KOPT-K1 (cell line): Measurements from ENCODE around the gene ETV3.
"Not testable (repeated sequence)": the region's sequence is repeated elsewhere in the genome, so short reads cannot be mapped to it uniquely, and the experiment has no call there.

Experiments used
- H3K27ac ChIP-seq: fragments of 200-600 bp; sonication (generic); 2 replicates; pipeline ENCODE4 v1.5.1; 2016; ENCODE audit warnings: antibody characterized with exemption, mild to moderate bottlenecking, low read depth, low read length; ENCODE audit not compliant: poor library complexity, severe bottlenecking
- H3K36me3 ChIP-seq: fragments of 200-600 bp; sonication (generic); 2 replicates; pipeline ENCODE4 v1.5.1; 2017; ENCODE audit warnings: antibody characterized with exemption, mild to moderate bottlenecking, low read length, moderate library complexity; ENCODE audit not compliant: insufficient read depth
- H3K9me3 ChIP-seq: fragments of 200-600 bp; sonication (generic); 2 replicates; pipeline ENCODE4 v1.5.1; 2017; ENCODE audit warnings: antibody characterized with exemption, low read length, mild to moderate bottlenecking; ENCODE audit not compliant: insufficient read depth, poor library complexity, severe bottlenecking

ETV3 gene

DNA sequence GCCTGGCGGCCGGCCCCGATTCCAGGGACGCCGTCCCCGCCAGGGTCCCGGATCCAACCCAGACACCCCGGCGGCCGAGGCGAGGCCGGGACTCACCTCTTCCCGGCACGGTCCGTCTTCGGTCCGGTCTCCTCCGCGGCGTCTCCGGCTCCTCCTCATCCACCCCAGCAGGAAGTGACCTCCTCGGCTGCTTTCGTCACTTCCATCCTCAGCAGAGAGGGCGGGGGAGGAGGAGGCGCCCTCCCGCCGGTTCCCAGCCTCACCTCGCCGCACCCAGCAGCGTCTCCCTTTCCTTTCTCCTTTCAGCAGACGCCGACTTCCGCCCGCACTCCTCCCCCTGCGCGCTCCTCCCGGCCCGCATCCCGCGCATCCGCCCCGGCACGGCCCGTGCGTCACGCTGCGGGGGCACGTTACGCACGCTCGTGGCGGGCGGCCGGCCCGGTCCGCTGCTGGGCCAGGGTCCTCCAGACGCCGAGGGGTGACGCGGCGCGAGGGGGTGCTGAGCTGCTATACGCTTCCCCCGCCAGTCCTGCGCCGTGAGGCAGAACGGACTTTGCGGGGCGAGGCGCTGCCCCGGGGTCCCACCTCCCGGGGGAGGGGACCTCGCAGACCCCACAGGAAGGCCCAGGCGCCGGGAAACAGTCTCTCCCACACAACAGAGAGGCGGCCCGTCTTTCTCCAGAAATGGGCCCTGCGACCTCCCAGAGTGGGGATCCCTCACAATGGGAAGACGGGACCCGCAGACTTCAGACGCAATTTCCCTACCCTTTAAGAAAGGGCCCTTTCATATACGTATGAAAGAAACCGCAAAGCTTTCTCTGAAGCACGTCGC lies at the start of gene ETV3:
Gene ETV3 (minus strand): TSS at position 176 of the 832 bp plus-strand sequence. CDS start 2,043 bp downstream, outside the sequence.
- Histone ChIP-seq H3K36me3 (peaks cover 24% of the 10 kb centered on the region), H3K27ac (peak within 1 kb of the TSS; percentile 78), H3K9me3 (no peaks in the 10 kb centered on the region)

DNA sequence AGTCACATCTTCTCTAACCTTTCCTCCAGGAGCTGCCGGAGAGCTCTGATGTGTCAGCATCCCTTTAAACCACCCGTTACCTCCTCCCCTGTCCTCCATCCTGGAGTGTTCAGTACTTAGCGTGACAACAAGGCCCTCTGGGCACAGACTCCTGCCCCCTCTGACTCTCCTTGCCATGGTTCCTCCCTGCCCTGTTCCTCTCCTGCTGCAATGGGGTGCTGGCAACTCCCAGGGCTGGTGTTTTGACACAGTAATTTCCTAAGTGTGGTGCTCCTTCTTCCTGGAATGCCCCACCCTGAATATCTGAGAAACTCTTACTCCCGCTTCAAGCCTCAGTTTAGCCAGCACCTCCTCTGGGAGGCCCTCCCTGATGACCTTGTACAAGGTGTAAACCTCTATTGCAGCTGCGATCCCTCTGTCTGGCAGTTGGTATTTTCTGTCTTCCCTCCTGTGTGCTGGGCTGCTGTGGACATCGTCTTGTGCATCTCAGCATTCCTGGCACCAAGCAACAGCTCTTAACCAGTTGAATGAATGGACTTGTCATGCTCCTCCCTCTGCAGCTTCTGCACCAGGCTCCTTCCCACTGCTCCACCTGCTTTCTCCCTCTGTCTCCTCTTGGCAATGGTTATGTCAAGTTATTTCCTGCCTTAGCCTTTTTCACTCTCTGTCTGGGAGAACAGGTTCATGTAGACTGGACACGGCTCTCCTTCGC lies 48.2 kb upstream of the ETV3 start:
- H3K9me3 ChIP-seq: no peaks in the 10 kb centered on the region
- no peak overlapping the region for H3K27ac ChIP-seq
- H3K36me3 ChIP-seq: no peaks in the 10 kb centered on the region

DNA sequence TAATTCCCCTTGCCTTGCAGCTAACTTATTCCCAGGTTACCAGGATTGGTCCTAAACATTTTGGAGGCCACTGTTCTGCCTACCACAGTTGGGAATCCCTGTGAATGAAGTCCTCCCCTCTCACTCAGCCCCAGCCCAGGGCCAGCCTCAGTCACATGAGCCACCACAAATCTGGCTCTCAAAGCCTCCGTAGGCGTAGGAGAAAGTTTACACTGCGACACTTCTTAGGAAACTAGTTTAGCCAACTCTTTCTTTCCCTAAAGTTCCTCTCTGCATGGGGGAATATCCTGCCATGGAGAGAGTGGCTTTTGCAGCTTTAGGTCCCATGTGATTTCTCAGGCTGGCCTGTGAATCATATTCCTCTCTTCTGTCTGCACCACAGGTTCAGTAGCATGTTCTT lies 45.7 kb upstream of the ETV3 start:
- no peaks in the 10 kb centered on the region for H3K9me3 ChIP-seq
- H3K27ac ChIP-seq: no peak overlapping the region
- no peaks in the 10 kb centered on the region for H3K36me3 ChIP-seq

DNA sequence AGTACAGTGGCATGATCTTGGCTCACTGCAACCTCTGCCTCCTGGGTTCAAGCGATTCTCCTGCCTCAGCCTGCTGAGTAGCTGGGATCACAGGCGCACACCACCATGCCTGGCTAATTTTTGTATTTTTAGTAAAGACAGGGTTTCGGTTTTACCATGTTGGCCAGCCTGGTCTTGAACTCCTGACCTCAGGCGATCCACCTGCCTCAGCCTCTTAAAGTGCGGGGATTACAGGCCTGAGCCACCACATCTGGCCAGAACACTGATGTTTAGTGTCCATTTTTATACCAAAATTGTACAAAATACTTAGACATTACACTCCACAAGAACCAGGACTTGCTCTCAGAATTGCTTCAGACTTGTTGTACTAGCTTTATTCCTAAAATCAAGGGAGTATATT lies 44.2 kb upstream of the ETV3 start:
- H3K36me3 ChIP-seq, H3K27ac ChIP-seq, H3K9me3 ChIP-seq: not testable (repeated sequence)

DNA sequence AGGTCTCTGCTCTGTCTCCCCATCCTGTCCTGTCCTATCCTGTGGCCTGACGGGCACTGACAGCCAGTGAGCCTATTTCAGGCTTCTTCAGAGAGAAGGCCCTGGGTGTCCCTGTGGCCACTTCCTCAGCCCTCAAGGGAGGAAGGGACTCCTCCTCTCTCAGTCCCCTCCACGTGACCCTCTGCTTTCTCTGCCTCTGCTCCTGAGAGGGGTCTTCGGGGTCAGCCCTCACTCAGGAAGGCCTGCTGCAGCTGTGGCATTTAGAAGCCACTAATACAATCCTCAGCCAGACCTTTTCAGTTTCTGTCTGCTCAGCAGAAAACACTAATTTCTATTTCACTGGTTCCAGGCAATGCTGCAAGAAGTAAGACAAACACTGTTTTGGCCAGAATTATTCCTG lies 43.6 kb upstream of the ETV3 start:
- Histone ChIP-seq H3K9me3 (no peaks in the 10 kb centered on the region), H3K36me3 (no peaks in the 10 kb centered on the region), H3K27ac (no peak overlapping the region)

DNA sequence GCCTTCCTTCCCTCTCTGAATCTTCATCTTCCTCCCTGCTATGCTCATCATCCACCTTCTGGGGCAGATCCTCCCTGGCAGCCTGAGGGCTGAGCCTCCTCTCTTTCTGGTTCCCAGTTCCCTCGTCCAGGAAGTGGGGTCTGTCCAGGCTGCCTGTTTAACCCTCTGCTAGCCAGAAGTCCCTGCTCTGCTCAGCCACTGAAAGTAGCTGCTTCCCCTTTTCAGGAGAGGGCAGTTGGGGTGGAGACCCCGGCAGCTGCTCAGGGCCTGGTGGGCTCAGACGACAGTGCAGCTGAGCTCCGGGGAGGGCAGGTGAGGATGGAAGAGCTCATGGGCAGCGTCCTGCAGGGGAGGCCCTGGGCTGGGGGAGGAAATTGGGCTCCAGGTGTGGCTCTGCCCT lies 43.1 kb upstream of the ETV3 start:
- Histone ChIP-seq H3K27ac (no peak overlapping the region), H3K36me3 (no peaks in the 10 kb centered on the region), H3K9me3 (no peaks in the 10 kb centered on the region)

DNA sequence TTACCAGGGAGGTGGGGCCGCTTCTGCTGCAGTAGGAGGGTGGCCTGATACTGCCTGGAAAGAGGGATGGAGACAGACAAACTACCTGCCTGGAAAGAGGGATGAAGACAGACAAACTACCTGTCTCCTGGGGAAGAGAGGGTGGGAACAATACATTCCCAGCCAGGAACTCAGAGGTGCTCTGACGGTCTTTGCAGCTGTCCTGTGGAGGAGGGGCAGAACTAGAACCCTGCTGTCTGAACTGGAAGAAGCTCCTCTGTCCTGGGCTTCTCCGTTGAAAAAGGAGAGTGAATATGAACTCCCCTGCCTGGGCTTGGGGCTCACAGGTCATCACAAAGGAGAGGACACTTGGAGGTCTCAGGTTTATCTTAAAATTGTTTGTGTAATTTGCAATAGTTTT lies 40.3 kb upstream of the ETV3 start:
- Histone ChIP-seq H3K27ac (no peak overlapping the region), H3K36me3 (no peaks in the 10 kb centered on the region), H3K9me3 (no peaks in the 10 kb centered on the region)

DNA sequence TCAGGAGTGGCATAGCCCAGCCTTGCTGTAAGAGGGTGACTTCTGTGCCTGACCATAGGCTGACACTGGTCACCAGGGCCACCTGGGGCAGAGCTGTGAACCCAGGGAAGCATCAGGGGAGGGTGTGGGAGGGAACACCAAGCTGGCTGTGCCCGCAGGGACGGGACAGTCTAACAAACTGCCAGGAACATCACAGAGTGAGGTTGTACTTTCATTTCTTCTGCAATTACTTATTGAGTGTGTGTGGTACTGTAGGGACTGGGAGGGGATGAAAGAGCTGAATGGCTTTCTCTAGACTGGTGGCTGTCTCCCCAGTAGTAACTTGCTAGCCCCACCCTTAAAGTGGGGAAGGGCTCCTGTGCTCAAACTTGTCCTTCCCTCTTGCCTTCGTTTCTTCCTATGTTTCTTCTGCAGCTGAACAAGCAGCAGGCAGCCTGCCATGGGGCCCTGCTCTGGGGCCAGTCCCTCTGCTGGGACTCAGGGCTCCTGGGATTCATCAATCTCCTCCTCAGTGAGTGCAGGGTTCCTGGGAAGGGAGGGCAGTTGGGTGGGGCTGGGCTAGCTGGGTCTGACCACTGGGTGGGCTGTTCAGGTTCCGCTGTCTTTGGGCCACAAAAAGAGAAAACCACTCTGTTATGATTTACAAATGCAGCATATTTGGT lies 39.7 kb upstream of the ETV3 start:
- H3K36me3 ChIP-seq: no peaks in the 10 kb centered on the region
- no peak overlapping the region for H3K27ac ChIP-seq
- H3K9me3 ChIP-seq: no peaks in the 10 kb centered on the region

DNA sequence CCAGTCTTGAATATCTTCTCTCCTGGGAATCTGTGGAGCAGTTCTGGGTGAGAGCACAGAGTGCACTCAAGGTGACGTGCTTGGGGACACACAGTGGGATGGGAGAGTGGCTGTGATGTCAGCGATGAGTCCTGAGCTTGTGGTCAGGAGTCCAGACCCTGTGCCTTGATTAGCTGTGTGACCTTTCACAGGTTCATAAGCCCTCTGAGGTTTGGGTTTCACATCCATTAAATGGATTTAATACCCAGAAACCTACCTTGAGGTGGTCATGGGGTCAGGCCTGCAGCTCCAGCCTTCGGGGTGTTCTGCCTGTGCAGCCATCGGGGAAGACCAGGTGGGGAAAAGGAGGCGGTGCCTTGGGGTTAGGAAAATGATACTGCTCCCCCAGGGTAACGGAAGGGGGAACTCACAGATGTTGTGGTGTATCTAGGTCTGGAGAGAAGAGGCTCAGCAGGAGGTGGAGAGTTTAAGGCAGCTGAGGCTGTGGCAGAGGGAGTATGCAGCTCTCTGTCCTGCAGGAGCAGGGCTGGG lies 38.5 kb upstream of the ETV3 start:
- no peaks in the 10 kb centered on the region for H3K9me3 ChIP-seq
- no peak overlapping the region for H3K27ac ChIP-seq
- H3K36me3 ChIP-seq: no peaks in the 10 kb centered on the region

DNA sequence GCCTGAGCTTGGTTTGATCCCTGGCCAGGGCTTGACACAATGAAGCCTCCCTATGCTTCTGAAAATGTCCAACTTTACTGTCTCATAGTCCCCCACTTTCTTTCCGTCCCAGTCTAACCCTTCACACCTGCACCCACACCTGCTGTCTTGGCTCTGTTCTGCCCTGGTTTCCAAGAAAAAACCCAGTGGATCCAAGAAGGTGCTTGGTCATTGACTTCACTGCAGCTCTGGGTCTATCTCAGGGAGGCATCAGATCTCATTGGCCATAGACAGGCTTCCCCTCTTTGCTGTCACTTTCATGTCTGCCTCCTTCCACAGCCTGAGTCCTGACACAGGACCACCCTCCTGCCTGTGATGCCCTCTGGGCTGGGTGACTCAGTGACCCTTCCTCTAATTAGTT lies 37.8 kb upstream of the ETV3 start:
- Histone ChIP-seq H3K9me3 (no peaks in the 10 kb centered on the region), H3K36me3 (no peaks in the 10 kb centered on the region), H3K27ac (no peak overlapping the region)

DNA sequence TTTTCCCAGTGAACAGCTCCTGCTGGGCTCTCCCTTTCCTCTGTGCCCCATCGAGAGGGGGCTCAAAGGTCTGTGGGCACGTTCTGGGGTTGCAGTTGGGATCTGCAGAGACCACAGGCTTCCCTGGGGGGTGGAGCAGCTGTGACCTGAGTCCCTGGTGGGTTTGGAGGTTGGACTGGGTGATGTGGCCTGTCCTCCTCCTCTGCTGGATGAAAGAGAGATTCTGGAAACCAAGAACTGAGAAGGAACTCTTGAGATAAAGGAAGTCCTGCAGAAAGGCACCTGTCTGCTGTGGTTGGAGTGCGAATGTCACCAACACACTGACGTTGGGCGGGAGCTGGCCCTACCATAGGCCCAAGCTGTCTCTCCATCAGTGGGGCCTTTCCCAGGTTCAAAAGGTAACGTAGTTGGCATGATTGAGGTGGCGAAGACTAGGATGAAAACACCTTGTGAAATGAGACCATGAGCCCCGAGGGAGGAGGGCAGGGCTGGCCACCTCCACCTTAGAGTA lies 35.8 kb upstream of the ETV3 start:
- Histone ChIP-seq H3K9me3 (no peaks in the 10 kb centered on the region), H3K36me3 (no peaks in the 10 kb centered on the region), H3K27ac (no peak overlapping the region)

DNA sequence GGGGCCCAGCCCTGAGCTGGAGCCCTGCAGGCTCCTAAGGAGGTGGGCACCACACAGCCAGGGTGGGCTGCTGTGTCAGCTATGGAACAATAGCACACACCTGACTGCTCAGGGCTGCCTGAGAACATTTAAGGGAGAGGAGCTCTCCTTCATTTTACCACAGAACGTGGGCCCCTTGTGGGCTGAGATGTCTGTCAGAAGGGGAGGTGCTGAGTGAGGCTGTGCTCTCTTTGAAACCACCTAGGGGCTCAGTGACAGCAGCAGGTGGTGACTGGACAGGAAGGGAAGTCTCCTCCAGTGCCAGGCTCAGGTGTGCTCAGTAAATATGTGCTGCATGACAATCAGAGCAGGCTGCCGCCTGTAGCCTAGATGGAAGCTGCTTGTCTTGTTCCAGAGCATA lies 35.0 kb upstream of the ETV3 start:
- H3K27ac ChIP-seq, H3K9me3 ChIP-seq, H3K36me3 ChIP-seq: not testable (repeated sequence)

DNA sequence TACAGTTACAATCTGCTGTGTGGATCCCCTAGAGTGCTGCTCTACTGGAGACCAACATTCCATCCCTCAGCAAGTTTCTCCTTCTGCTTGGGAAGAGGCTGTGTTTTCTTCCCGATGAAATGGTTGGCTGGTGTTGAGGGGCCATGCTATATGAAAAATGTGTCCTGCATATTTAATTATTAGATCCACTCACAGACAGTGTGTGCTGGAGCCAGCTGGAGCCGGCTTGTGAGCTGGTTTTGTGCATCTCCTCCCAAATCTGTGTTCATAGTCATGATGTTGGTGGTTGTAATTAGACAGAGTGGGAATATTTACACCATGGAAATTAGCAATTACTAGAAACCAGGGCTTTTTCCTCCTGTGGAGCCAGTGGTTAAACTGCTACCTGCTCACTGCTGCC lies 34.4 kb upstream of the ETV3 start:
- not testable (repeated sequence) for H3K36me3 ChIP-seq, H3K9me3 ChIP-seq, H3K27ac ChIP-seq

DNA sequence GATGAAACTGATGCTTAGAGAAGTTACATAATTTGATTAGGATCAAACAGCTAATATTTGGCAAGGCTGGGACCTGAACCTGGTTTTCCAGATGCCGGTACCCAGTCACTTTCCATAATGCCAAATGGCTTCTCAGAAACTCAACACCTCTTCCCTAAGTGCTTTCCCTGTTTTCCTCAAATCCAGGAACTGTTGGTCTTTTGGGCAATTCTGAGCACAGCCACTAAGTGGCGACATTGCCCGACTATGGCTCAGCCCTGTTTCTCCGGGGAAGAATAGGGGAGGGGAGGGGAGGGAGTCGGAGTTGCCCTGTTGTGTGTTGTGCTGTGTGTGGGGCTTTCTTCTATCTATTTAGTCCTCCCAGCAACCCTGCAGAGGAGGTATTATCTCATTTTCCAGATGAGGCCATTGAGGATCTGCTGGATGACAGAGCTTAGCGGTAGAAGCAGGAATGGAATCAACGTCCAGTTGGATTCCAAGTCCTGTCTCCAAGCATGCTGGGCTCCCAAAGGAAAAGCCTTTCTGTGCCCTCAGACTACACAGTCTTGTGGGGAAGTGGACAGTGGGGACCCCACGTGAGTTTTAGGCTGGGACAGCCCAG lies 33.8 kb upstream of the ETV3 start:
- not testable (repeated sequence) for H3K27ac ChIP-seq, H3K9me3 ChIP-seq, H3K36me3 ChIP-seq
